ENCODE results near the gene ZSCAN18.

ZSCAN18 gene

GRCh38 chr19:58042495-58043340, 55.3 kb downstream of the ZSCAN18 start:
- DNase-seq, result no peak

GRCh38 chr19:58040751-58041525, 57.1 kb downstream of the ZSCAN18 start:
- no peak for DNase-seq

- no peak for DNase-seq
Observed at GRCh38 chr19:58038688-58039204, 59.3 kb downstream of the ZSCAN18 start.

- DNase-seq, result peak; percentile 24
Observed at GRCh38 chr19:58037927-58038687, 59.9 kb downstream of the ZSCAN18 start.

GRCh38 chr19:58035863-58036262, 62.2 kb downstream of the ZSCAN18 start:
- no peak for DNase-seq

- DNase-seq, result no peak
Observed at GRCh38 chr19:58034477-58034793, 63.6 kb downstream of the ZSCAN18 start.
